ENCODE data around the gene GRAMD4. TPM values are rescaled to one million over a fixed set of nuclear protein-coding genes. Genes with fewer than 3 reads are reported as not detected.
A peak's percentile ranks its signal among the peaks of the same experiment; 100 is the strongest.

The GRAMD4 gene
- total and polyA plus RNA-seq, 10 of the 15 experiments (the other 5 are each of a cell fraction or from before 2014, with no cell fraction given), result 0.21 to 45.5 (median 10.6) TPM

- Histone ChIP-seq H3K4me3 (no peak overlapping the region), H3K27ac (ENCODE audit: control insufficient read depth, insufficient read depth) (no peak overlapping the region), H3K9ac (ENCODE audit: control insufficient read depth, insufficient read depth, low read length) (no peak overlapping the region), H3K4me2 (ENCODE audit: control insufficient read depth, insufficient read depth) (no peak overlapping the region), H3K9me3 (replicated peaks; ENCODE audit: control insufficient read depth, insufficient read depth, low read length) (no peaks in the 10 kb centered on the region), H3K79me2 (ENCODE audit: control insufficient read depth, insufficient read depth, low read length) (no peaks in the 10 kb centered on the region), H3K4me1 (ENCODE audit: control insufficient read depth, insufficient read depth, low read length) (no peaks in the 10 kb centered on the region), H4K20me1 (ENCODE audit: control insufficient read depth, insufficient read depth) (no peaks in the 10 kb centered on the region), H3K36me3 (ENCODE audit: control insufficient read depth in 2 of 2, insufficient read depth in 2 of 2, low read length in 1 of 2) (peaks cover 0 to 37% of the 10 kb centered on the region in 2 experiments; a peak in 3 of 4 replicates), H2AFZ (ENCODE audit: control insufficient read depth, low read depth, low read length) (no peak overlapping the region), H3K27me3 (replicated peaks in 1 of 2; ENCODE audit: control insufficient read depth in 2 of 2, insufficient read depth in 2 of 2, low read length in 1 of 2) (no peaks in the 10 kb centered on the region)
- in situ Hi-C loops (cut with MboI), result no loop called here
- 60% methylated on average over 10 of the region's 10 CpGs for whole genome bisulfite sequencing (ENCODE audit: insufficient coverage, insufficient replicate concordance, low lambda C conversion rate, missing lambda C conversion rate)
- RAD21 ChIA-PET (ENCODE audit: unreplicated experiment), result no interaction called here
- FAIRE-seq, result no peak
- POLR2A ChIA-PET, result no interaction called here
- SMC1A ChIA-PET (ENCODE audit: uncharacterized antibody, unreplicated experiment), result no interaction called here
- no peak for DNase-seq (ENCODE audit: low read depth, low spot score)
- intact Hi-C loops (cut with micrococcal nuclease; ENCODE audit: unreplicated experiment), result no loop called here
- BruUV-seq (replicated peaks), result no TSS peak
- ATAC-seq, result no peak
- CTCF ChIA-PET, result no interaction called here
- TF ChIP-seq ZBTB40 (IDR thresholded peaks at IDR 0.05; ENCODE audit: borderline replicate concordance), result peak; percentile 84
- no peak for TF ChIP-seq CEBPB (IDR thresholded peaks at IDR 0.05; ENCODE audit: borderline replicate concordance in 1 of 2, low read depth in 2 of 2, low read length in 2 of 2)
Measured at GRCh38 chr22:46667245-46667623, 47.0 kb downstream of the GRAMD4 start.

GRCh38 chr22:46668116-46668515 lies 47.9 kb downstream of the GRAMD4 start:
- no peak for ATAC-seq
- ChIA-PET CTCF (no interaction called here), SMC1A (ENCODE audit: uncharacterized antibody, unreplicated experiment) (no interaction called here), RAD21 (ENCODE audit: unreplicated experiment) (no interaction called here), POLR2A (no interaction called here)
- in situ Hi-C loops (cut with MboI) (no loop called here), intact Hi-C loops (cut with micrococcal nuclease; ENCODE audit: unreplicated experiment) (no loop called here)
- no peaks in the 10 kb centered on the region for H3K27me3 ChIP-seq (replicated peaks in 1 of 2; ENCODE audit: control insufficient read depth in 2 of 2, insufficient read depth in 2 of 2, low read length in 1 of 2)
- H2AFZ ChIP-seq (ENCODE audit: control insufficient read depth, low read depth, low read length), result no peak overlapping the region
- H3K36me3 ChIP-seq (ENCODE audit: control insufficient read depth in 2 of 2, insufficient read depth in 2 of 2, low read length in 1 of 2), result peaks cover 0 to 35% of the 10 kb centered on the region in 2 experiments; a peak in 3 of 4 replicates
- BruUV-seq (replicated peaks), result no TSS peak
- no peak overlapping the region for H3K9ac ChIP-seq (ENCODE audit: control insufficient read depth, insufficient read depth, low read length)
- H4K20me1 ChIP-seq (ENCODE audit: control insufficient read depth, insufficient read depth), result no peaks in the 10 kb centered on the region
- DNase-seq (ENCODE audit: low read depth, low spot score), result no peak
- no peak overlapping the region for H3K27ac ChIP-seq (ENCODE audit: control insufficient read depth, insufficient read depth)
- no peaks in the 10 kb centered on the region for H3K9me3 ChIP-seq (replicated peaks; ENCODE audit: control insufficient read depth, insufficient read depth, low read length)
- H3K4me3 ChIP-seq, result no peak overlapping the region
- H3K4me1 ChIP-seq (ENCODE audit: control insufficient read depth, insufficient read depth, low read length), result no peaks in the 10 kb centered on the region
- WGBS (ENCODE audit: insufficient coverage, insufficient replicate concordance, low lambda C conversion rate, missing lambda C conversion rate), result 92% methylated on average over 24 of the region's 24 CpGs
- no peak for FAIRE-seq
- H3K4me2 ChIP-seq (ENCODE audit: control insufficient read depth, insufficient read depth), result no peak overlapping the region
- H3K79me2 ChIP-seq (ENCODE audit: control insufficient read depth, insufficient read depth, low read length), result no peaks in the 10 kb centered on the region
- no peak for TF ChIP-seq TBL1XR1 (IDR thresholded peaks at IDR 0.05; ENCODE audit: low read depth, low read length)
- no peak for TF ChIP-seq SKIL (IDR thresholded peaks at IDR 0.05; ENCODE audit: low read depth, poor library complexity, severe bottlenecking)
- TF ChIP-seq E2F4 (IDR thresholded peaks at IDR 0.05; ENCODE audit: low read depth, low read length), result no peak
- no peak for TF ChIP-seq IRF3 (IDR thresholded peaks at IDR 0.05)
- no peak for TF ChIP-seq BMI1 (IDR thresholded peaks at IDR 0.05; ENCODE audit: borderline replicate concordance)
